ENCODE measurements around the gene POLR2F. TPM values are rescaled to one million over a fixed set of nuclear protein-coding genes. Genes with fewer than 3 reads are reported as not detected.

The POLR2F gene
- total and polyA plus RNA-seq, 9 of the 15 experiments (the other 6 are each of a cell fraction or from before 2014, with no cell fraction given) = 98.9 to 410 (median 168) TPM

DNA sequence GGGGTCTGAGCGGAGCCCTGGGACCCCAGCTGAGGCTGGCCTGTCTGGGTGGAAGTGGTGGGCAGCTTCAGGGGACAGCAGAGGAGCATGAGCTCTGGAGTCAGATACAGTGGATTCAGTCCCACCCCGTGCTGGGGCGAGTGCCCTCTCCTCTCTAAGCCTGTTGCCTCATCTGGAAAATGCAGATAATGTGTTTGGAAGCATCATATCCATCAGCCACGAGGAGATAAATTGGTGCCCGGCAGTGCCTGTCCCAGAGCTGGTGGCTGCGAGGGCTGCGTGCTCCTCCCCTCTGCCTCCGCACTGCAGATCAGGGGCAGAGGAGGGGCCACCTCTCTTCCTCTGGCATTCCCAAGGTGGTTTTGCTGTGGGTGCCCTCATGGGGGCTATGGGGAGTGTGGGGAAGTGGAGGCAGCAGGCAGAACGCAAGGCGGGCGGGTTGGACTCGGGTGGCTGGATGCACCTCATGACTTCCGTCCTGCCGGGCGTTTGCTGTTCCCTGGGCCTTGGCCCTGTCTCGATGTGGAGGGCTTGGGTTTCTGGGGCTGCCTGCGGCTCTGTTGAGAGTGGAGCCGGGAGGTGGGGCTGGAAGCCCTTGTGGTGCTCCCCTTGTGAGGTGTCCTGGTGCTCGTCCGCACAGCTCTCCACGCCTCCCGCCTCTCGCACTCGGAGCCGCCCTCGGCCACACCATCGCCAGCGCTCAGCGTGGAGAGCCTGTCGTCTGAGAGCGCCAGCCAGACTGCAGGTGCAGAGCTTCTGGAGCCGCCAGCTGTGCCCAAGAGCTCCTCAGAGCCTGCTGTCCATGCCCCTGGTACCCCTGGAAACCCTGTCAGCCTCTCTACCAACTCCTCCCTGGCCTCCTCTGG lies 26.5 kb upstream of the POLR2F start:
- CTCF ChIA-PET (ENCODE audit: low intra/inter-chr PET ratio) = no interaction called here
- in situ Hi-C loops (cut with MboI) = no loop called here
- WGBS (ENCODE audit: insufficient coverage, low coverage, missing lambda C conversion rate) = 80% methylated on average over 11 of the region's 32 CpGs
- TF ChIP-seq, protein P1, sequence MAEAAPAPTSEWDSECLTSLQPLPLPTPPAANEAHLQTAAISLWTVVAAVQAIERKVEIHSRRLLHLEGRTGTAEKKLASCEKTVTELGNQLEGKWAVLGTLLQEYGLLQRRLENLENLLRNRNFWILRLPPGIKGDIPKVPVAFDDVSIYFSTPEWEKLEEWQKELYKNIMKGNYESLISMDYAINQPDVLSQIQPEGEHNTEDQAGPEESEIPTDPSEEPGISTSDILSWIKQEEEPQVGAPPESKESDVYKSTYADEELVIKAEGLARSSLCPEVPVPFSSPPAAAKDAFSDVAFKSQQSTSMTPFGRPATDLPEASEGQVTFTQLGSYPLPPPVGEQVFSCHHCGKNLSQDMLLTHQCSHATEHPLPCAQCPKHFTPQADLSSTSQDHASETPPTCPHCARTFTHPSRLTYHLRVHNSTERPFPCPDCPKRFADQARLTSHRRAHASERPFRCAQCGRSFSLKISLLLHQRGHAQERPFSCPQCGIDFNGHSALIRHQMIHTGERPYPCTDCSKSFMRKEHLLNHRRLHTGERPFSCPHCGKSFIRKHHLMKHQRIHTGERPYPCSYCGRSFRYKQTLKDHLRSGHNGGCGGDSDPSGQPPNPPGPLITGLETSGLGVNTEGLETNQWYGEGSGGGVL (CRISPR knock-in tag; IDR thresholded peaks at IDR 0.05) = no peak
- no peak for TF ChIP-seq CCNT2 (IDR thresholded peaks at IDR 0.05; ENCODE audit: borderline replicate concordance, extremely low read depth, insufficient read length, low read depth, low read length)
- TF ChIP-seq ETV6 (IDR thresholded peaks at IDR 0.05; ENCODE audit: borderline replicate concordance in 1 of 2, low read depth in 2 of 2, low read length in 1 of 2) = no peak
- TF ChIP-seq ETV6 (CRISPR knock-in tag; IDR thresholded peaks at IDR 0.05; ENCODE audit: borderline replicate concordance) = no peak
- TF ChIP-seq, protein P2, sequence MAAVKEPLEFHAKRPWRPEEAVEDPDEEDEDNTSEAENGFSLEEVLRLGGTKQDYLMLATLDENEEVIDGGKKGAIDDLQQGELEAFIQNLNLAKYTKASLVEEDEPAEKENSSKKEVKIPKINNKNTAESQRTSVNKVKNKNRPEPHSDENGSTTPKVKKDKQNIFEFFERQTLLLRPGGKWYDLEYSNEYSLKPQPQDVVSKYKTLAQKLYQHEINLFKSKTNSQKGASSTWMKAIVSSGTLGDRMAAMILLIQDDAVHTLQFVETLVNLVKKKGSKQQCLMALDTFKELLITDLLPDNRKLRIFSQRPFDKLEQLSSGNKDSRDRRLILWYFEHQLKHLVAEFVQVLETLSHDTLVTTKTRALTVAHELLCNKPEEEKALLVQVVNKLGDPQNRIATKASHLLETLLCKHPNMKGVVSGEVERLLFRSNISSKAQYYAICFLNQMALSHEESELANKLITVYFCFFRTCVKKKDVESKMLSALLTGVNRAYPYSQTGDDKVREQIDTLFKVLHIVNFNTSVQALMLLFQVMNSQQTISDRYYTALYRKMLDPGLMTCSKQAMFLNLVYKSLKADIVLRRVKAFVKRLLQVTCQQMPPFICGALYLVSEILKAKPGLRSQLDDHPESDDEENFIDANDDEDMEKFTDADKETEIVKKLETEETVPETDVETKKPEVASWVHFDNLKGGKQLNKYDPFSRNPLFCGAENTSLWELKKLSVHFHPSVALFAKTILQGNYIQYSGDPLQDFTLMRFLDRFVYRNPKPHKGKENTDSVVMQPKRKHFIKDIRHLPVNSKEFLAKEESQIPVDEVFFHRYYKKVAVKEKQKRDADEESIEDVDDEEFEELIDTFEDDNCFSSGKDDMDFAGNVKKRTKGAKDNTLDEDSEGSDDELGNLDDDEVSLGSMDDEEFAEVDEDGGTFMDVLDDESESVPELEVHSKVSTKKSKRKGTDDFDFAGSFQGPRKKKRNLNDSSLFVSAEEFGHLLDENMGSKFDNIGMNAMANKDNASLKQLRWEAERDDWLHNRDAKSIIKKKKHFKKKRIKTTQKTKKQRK (IDR thresholded peaks at IDR 0.05; ENCODE audit: borderline replicate concordance, low read depth, low read length) = no peak
- TF ChIP-seq, protein P3, sequence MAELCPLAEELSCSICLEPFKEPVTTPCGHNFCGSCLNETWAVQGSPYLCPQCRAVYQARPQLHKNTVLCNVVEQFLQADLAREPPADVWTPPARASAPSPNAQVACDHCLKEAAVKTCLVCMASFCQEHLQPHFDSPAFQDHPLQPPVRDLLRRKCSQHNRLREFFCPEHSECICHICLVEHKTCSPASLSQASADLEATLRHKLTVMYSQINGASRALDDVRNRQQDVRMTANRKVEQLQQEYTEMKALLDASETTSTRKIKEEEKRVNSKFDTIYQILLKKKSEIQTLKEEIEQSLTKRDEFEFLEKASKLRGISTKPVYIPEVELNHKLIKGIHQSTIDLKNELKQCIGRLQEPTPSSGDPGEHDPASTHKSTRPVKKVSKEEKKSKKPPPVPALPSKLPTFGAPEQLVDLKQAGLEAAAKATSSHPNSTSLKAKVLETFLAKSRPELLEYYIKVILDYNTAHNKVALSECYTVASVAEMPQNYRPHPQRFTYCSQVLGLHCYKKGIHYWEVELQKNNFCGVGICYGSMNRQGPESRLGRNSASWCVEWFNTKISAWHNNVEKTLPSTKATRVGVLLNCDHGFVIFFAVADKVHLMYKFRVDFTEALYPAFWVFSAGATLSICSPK (IDR thresholded peaks at IDR 0.05; ENCODE audit: borderline replicate concordance) = no peak
- no peak for TF ChIP-seq ZNF140 (CRISPR knock-in tag; IDR thresholded peaks at IDR 0.05)
- TF ChIP-seq MIER1 (IDR thresholded peaks at IDR 0.05; ENCODE audit: low read depth) = no peak
- TF ChIP-seq CEBPB (tag; IDR thresholded peaks at IDR 0.05) = no peak
- TF ChIP-seq SP2 (IDR thresholded peaks at IDR 0.05; ENCODE audit: extremely low read depth, low read depth, low read length, poor library complexity, severe bottlenecking) = no peak
- TF ChIP-seq DNMT1 (IDR thresholded peaks at IDR 0.05) = no peak
- TF ChIP-seq ZNF589 (CRISPR knock-in tag; IDR thresholded peaks at IDR 0.05; ENCODE audit: low read depth) = no peak

More for the DNA sequence above, 26.5 kb upstream of the POLR2F start:
- Histone ChIP-seq H3K27me3 (ENCODE audit: control insufficient read depth in 2 of 2, insufficient read depth in 2 of 2, low read length in 2 of 2) (no peaks in the 10 kb centered on the region), H3K36me3 (ENCODE audit: control insufficient read depth, insufficient read depth, low read length) (peaks cover 19% of the 10 kb centered on the region; the same call in 2 of the 3 replicates), H3K9me1 (ENCODE audit: control insufficient read depth, insufficient read depth, low read length) (no peaks in the 10 kb centered on the region), H3K4me2 (ENCODE audit: insufficient read depth, low read length) (no peak overlapping the region), H3K4me3 (no peak overlapping the region), H2AFZ (ENCODE audit: low read depth, low read length) (no peak overlapping the region), H3K4me1 (replicated peaks in 1 of 2; ENCODE audit: control insufficient read depth in 2 of 2, insufficient read depth in 2 of 2, low read length in 2 of 2) (peaks cover 0 to 15% of the 10 kb centered on the region in 2 experiments; a peak in 2 of 5 replicates), H3K79me2 (ENCODE audit: control insufficient read depth, insufficient read depth, low read length) (no peaks in the 10 kb centered on the region), H3K9me3 (replicated peaks; ENCODE audit: control insufficient read depth, insufficient read depth, low read depth, low read length) (no peaks in the 10 kb centered on the region), H4K20me1 (replicated peaks; ENCODE audit: control insufficient read depth, insufficient read depth, low read length) (no peaks in the 10 kb centered on the region), H3K27ac (ENCODE audit: extremely low read depth, low read depth, low read length) (no peak overlapping the region), H3K9ac (ENCODE audit: insufficient read depth in 1 of 2, low read depth in 2 of 2, low read length in 2 of 2) (no peak overlapping the region; a peak in 1 of 4 replicates)
- POLR2A ChIA-PET = interaction anchor here (0.8 kb wide), 1 partner anchor 16 kb away, joined by 7 read pairs; no protein-coding TSS in a partner anchor
- intact Hi-C loops (cut with micrococcal nuclease) = no loop called here
- DNase-seq (ENCODE audit: extremely low read depth in 1 of 4, low spot score in 3 of 4) = no peak
- no peak for ATAC-seq
- no peak for FAIRE-seq
- BruUV-seq (replicated peaks) = no TSS peak
